ENCODE results near the gene RCAN2.

GRCh38 chr6:46208303-46208702 lies 282.9 kb downstream of the RCAN2 start:
- TF ChIP-seq EZH2 (IDR thresholded peaks at IDR 0.05; ENCODE audit: borderline replicate concordance, low read depth, low read length) (no peak), MAX (CRISPR knock-in tag; IDR thresholded peaks at IDR 0.05) (no peak), ZFX (CRISPR knock-in tag; IDR thresholded peaks at IDR 0.05) (no peak), MED1 (CRISPR knock-in tag; IDR thresholded peaks at IDR 0.05; ENCODE audit: borderline replicate concordance) (no peak), BRF1 (IDR thresholded peaks at IDR 0.05; ENCODE audit: borderline replicate concordance, extremely low read depth, insufficient read length) (no peak), PHB2 (IDR thresholded peaks at IDR 0.05; ENCODE audit: low read depth) (no peak), KAT2B (IDR thresholded peaks at IDR 0.05; ENCODE audit: low read depth, low read length) (no peak), SMAD1 (IDR thresholded peaks at IDR 0.05; ENCODE audit: low read depth, low read length, partially characterized antibody) (no peak), TEAD4 (IDR thresholded peaks at IDR 0.05; ENCODE audit: low read length) (no peak), TEAD4 (CRISPR knock-in tag; IDR thresholded peaks at IDR 0.05; ENCODE audit: borderline replicate concordance) (no peak)

Data from K562 (cell line).